Panc1 (cell line): ENCODE data around the gene AKT3. TPM values are rescaled to one million over a fixed set of nuclear protein-coding genes. Genes with fewer than 3 reads are reported as not detected.

ENCODE experiments used
- ATAC-seq: fragments of 200-7000 bp; cut with Tn5 transposase; 2 replicates; pipeline ENCODE4 v1.9.1; 2020; ENCODE audit warnings: mild to moderate bottlenecking, moderate library complexity
- BruUV-seq: library from RNA; stranded (reverse); fragments of 400-500 nt; replicated peaks from 2 replicates; lab custom pipeline; 2021; lab: Mats Ljungman, UMichigan
- CTCF ChIA-PET: fragments of 300-600 bp; sonication (Branson Sonifier 250); formaldehyde crosslinking; loops from one replicate; lab custom pipeline; 2022; ENCODE audit warnings: antibody characterized with exemption; lab: Charles Lee
- POLR2A ChIA-PET: fragments of 300-600 bp; sonication (Branson Sonifier 250); formaldehyde crosslinking; loops from one replicate; lab custom pipeline; 2022; ENCODE audit warnings: antibody characterized with exemption; lab: Charles Lee
- DNase-seq: peaks from one replicate; pipeline ENCODE4 v3.0.0-alpha.2; 2010; ENCODE audit warnings: low read depth, low spot score
- H3K27ac ChIP-seq: 2 replicates; pipeline ENCODE4 v1.5.1; 2011; ENCODE audit warnings: mild to moderate bottlenecking, low read length, inconsistent platforms
- H3K27me3 ChIP-seq: fragments of 200-500 bp; sonication (Bioruptor generic); 2 replicates; pipeline ENCODE4 v1.6.0; 2014; ENCODE audit warnings: low read length, inconsistent platforms; ENCODE audit not compliant: control insufficient read depth, insufficient read depth
- H3K36me3 ChIP-seq: fragments of 200-500 bp; sonication (Bioruptor generic); 2 replicates; pipeline ENCODE4 v1.5.1; 2014; ENCODE audit warnings: inconsistent platforms, mild to moderate bottlenecking, low read length, moderate library complexity; ENCODE audit not compliant: control insufficient read depth, insufficient read depth
- H3K4me1 ChIP-seq: 2 replicates; pipeline ENCODE4 v1.5.1; 2011; ENCODE audit warnings: inconsistent platforms, mild to moderate bottlenecking, low read length, moderate library complexity; ENCODE audit not compliant: control insufficient read depth, insufficient read depth
- H3K4me3 ChIP-seq, 2 experiments: 2 replicates each; pipeline ENCODE4 v1.5.1; 2011 to 2012; ENCODE audit warnings: low read depth in 2 of 2, low read length in 2 of 2, mild to moderate bottlenecking in 2 of 2, inconsistent platforms in 1 of 2, moderate library complexity in 1 of 2
- H3K9me3 ChIP-seq: fragments of 200-500 bp; sonication (Bioruptor generic); 2 replicates; pipeline ENCODE4 v1.5.1; 2014; ENCODE audit warnings: low read depth, mild to moderate bottlenecking, inconsistent platforms, low read length, moderate library complexity; ENCODE audit not compliant: control insufficient read depth, insufficient read depth
- CTCF ChIP-seq: fragments of 450-650 bp; IDR thresholded peaks from 2 replicates; pipeline ENCODE4 v1.5.1; 2017; ENCODE audit warnings: mild to moderate bottlenecking
- POLR2AphosphoS5 ChIP-seq: IDR thresholded peaks from 2 replicates; pipeline ENCODE4 v1.6.1; 2012; ENCODE audit warnings: mild to moderate bottlenecking, low read depth, low read length, moderate library complexity
- SIN3A ChIP-seq: IDR thresholded peaks from 2 replicates; pipeline ENCODE4 v1.6.1; 2012; ENCODE audit warnings: low read depth, mild to moderate bottlenecking, low read length, moderate library complexity, borderline replicate concordance; ENCODE audit not compliant: insufficient read depth
- TCF7L2 ChIP-seq: IDR thresholded peaks from 2 replicates; pipeline ENCODE4 v1.6.1; 2011; ENCODE audit warnings: mild to moderate bottlenecking, low read depth, low read length, inconsistent platforms
- in situ Hi-C: cut with HindIII; loops from 2 replicates; pipeline ENCODE4 v1.10.0; 2016; ENCODE audit warnings: low sequenced_read_pairs, low pct_unique_long_range_greater_than_20kb
- intact Hi-C: fragments of 100-400 bp; cut with micrococcal nuclease; formaldehyde crosslinking; loops from one replicate; pipeline ENCODE4 v1.10.0; 2022; ENCODE audit not compliant: unreplicated experiment
- total RNA-seq: library from RNA; stranded (reverse); gene quantifications from one replicate; pipeline ENCODE4 v1.2.1, GENCODE V29; 2021; ENCODE audit not compliant: unreplicated experiment
- TF ChIP-seq, protein P1 (sequence below), 2 experiments: IDR thresholded peaks; 2 replicates each; pipeline ENCODE4 v1.6.1; 2011 to 2012; ENCODE audit warnings: low read depth in 2 of 2, control low read depth in 1 of 2, low read length in 1 of 2, mild to moderate bottlenecking in 1 of 2, moderate library complexity in 1 of 2; ENCODE audit not compliant: insufficient read depth in 1 of 2

AKT3 gene
- total RNA-seq, 1 experiment from 2014 or later = 11.0 TPM

DNA sequence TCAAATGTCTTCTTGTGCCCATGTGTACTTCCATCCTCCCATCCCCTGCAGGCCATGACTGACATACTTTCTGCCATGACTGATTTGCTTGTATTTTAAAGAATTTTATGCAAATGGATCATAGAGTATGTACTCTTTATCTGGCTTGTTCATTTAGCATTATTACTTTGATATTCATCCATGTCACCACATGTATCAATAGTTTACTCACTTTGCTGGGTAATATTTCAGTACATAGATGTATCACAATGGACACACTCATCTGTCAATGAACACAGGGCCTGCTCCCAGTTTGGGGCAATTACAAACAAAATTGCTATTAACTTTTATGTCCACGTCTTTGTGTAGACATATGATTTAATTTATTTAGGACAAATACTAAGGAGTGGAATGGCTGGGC lies 335.1 kb downstream of the AKT3 start:
- Histone ChIP-seq H3K9me3 (0 out of 2 replicates have a peak, but pooled peaks cover 3% of the 10 kb centered on the region), H3K4me3 (no peak overlapping the region), H3K4me1 (no peaks in the 10 kb centered on the region), H3K27me3 (no peaks in the 10 kb centered on the region), H3K36me3 (no peaks in the 10 kb centered on the region), H3K27ac (no peak overlapping the region)
- ATAC-seq = no peak
- ChIA-PET POLR2A (no interaction called here), CTCF (no interaction called here)
- no TSS peak for BruUV-seq
- no peak for TF ChIP-seq POLR2AphosphoS5
- TF ChIP-seq TCF7L2 = no peak
- TF ChIP-seq, protein P1, sequence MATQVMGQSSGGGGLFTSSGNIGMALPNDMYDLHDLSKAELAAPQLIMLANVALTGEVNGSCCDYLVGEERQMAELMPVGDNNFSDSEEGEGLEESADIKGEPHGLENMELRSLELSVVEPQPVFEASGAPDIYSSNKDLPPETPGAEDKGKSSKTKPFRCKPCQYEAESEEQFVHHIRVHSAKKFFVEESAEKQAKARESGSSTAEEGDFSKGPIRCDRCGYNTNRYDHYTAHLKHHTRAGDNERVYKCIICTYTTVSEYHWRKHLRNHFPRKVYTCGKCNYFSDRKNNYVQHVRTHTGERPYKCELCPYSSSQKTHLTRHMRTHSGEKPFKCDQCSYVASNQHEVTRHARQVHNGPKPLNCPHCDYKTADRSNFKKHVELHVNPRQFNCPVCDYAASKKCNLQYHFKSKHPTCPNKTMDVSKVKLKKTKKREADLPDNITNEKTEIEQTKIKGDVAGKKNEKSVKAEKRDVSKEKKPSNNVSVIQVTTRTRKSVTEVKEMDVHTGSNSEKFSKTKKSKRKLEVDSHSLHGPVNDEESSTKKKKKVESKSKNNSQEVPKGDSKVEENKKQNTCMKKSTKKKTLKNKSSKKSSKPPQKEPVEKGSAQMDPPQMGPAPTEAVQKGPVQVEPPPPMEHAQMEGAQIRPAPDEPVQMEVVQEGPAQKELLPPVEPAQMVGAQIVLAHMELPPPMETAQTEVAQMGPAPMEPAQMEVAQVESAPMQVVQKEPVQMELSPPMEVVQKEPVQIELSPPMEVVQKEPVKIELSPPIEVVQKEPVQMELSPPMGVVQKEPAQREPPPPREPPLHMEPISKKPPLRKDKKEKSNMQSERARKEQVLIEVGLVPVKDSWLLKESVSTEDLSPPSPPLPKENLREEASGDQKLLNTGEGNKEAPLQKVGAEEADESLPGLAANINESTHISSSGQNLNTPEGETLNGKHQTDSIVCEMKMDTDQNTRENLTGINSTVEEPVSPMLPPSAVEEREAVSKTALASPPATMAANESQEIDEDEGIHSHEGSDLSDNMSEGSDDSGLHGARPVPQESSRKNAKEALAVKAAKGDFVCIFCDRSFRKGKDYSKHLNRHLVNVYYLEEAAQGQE (IDR thresholded peaks at IDR 0.05; ENCODE audit: insufficient read depth in 1 of 2, low read depth in 2 of 2, low read length in 1 of 2) = no peak
- TF ChIP-seq SIN3A = no peak
- in situ Hi-C loops = no loop called here
- intact Hi-C loops = no loop called here
- DNase-seq = no peak

- POLR2A ChIA-PET = no interaction called here
- Histone ChIP-seq H3K4me1 (no peaks in the 10 kb centered on the region), H3K27ac (no peak overlapping the region), H3K9me3 (0 out of 2 replicates have a peak, but pooled peaks cover 3% of the 10 kb centered on the region), H3K4me3 (no peak overlapping the region), H3K27me3 (no peaks in the 10 kb centered on the region), H3K36me3 (no peaks in the 10 kb centered on the region)
- no peak for ATAC-seq
- no peak for DNase-seq
- intact Hi-C loops (no loop called here), in situ Hi-C loops (no loop called here)
- no TSS peak for BruUV-seq
- TF ChIP-seq SIN3A (no peak), POLR2AphosphoS5 (no peak), CTCF (no peak), TCF7L2 (no peak)
- TF ChIP-seq, protein P1 (IDR thresholded peaks at IDR 0.05; ENCODE audit: insufficient read depth in 1 of 2, low read depth in 2 of 2, low read length in 1 of 2) = no peak
- CTCF ChIA-PET = no interaction called here
Observed at GRCh38 chr1:243513726-243514491, 336.1 kb downstream of the AKT3 start.
